HG02623 (cell line): ENCODE measurements around the gene ZDHHC8.

Experiments
- ATAC-seq: cut with Tn5 transposase; IDR thresholded peaks from one replicate; pipeline ENCODE4 v1.9.1; 2021; ENCODE audit warnings: moderate library complexity; ENCODE audit not compliant: unreplicated experiment

The ZDHHC8 gene

GRCh38 chr22:20192293-20192971, 60.8 kb downstream of the ZDHHC8 start:
- ATAC-seq: no peak

- no peak for ATAC-seq
Observed at GRCh38 chr22:20192972-20193760, 61.6 kb downstream of the ZDHHC8 start.

DNA sequence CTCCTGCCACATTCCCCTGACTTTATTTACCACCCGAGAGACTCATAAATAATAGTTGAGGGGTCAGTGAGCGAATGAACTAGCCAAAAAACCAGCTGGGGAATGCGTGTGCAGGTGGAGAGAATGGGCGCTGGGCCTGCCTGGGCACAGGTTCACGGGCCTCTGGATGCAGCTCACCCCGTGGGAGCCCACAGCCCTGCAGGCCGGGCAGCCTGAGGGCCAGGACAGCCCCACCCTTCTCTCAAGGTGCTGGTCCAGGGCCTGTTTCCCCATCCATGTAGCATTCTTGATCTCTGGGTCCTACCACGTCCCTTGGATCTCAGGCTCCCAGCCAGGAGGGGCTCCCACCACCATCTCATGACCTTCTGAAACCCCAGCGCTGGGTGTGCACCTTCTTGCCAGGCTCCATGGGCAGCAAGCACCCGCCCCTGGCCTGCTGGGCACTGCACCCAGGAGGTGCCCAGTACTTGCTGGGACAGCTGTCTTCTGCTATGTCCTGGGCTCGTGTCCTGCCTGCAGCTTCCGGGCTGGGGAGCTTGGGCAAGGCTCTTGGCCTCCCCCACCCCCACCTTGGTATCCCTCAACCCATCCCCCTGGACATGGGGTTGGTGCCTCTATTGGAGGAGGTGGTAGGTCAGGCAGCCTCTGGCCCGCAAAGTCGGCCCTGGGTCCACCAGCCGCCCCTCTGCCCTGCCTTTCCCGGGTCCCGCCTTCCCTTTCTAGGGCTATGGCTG, 62.3 kb downstream of the ZDHHC8 start:
- no peak for ATAC-seq

GRCh38 chr22:20194681-20195593, 63.3 kb downstream of the ZDHHC8 start:
- no peak for ATAC-seq

DNA sequence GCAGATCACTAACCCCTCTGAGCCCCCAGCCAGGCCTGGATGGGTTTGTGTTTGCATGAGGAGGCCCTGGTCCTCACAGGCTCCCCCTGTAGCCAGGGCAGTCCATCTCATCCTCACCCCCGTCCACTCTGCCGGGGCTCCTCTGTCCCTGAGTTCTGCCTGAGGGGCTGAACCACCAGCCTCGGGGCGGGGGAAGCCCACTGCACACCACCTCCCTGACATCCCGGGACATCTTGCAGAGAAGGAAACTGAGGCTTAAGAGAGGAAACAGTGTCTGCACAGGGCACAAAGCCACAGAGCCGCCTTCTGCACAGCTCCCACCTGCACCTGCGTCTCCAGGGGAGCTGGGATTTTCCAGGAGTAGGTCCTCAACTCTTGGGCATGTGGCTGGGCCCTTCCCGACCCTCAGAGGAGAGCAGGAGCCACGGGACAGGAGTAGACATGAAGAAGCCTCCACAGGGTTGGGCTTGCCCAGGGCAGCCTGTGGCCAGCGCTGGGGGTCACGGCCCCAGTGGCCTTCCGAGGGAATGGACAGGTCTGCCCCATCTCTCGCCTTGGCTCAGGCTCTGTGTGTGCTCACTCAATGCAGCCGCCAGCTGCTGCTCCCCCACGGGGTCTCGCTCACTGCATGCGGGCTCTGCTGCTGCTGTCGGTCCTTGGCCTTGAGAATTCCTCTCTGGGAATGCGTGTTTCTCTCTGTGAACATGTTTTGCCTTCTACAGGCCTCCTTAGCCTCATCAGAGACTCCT, 64.7 kb downstream of the ZDHHC8 start:
- no peak for ATAC-seq
